PC-9 (cell line): ENCODE measurements around the gene LBHD2.

Experiments used
- EZH2 ChIP-seq: fragments of 200-600 bp; sonication (generic); IDR thresholded peaks from 2 replicates; pipeline ENCODE4 v1.8.0; 2017; ENCODE audit warnings: antibody characterized with exemption, low read depth
- TF ChIP-seq, protein P1 (sequence below): fragments of 200-600 bp; sonication (generic); conservative IDR thresholded peaks from 2 replicates; pipeline ENCODE4 v1.6.1; 2017; ENCODE audit warnings: mixed run types, antibody characterized with exemption, mild to moderate bottlenecking, moderate library complexity

DNA sequence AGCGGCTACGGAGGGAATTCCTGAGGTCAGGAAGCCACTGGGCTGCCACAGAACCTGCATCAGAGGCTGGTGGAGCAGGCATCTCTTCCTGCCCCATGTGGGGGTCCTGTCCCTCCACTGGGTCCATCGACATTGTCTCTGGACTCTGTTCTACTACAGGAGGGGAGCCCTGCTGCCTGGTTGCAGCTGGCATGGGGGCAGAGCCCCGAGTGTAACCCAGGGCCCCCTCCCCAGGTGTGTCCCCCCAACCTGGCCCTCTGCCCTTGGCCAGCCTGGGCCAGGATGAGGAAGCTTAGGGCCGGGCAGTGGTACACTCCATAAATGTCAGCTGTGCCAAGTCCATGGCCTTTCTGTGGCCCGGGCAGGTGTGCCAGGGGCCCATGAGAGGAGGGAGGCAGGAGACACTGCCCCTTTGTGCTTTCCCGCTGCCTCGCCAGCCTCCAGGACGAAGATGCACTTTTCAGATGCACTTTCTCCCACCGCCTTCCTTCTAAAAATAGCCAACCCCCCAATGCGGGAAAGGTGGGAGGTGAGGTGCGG lies 6.5 kb downstream of the LBHD2 start:
- TF ChIP-seq EZH2, result no peak
- TF ChIP-seq, protein P1, sequence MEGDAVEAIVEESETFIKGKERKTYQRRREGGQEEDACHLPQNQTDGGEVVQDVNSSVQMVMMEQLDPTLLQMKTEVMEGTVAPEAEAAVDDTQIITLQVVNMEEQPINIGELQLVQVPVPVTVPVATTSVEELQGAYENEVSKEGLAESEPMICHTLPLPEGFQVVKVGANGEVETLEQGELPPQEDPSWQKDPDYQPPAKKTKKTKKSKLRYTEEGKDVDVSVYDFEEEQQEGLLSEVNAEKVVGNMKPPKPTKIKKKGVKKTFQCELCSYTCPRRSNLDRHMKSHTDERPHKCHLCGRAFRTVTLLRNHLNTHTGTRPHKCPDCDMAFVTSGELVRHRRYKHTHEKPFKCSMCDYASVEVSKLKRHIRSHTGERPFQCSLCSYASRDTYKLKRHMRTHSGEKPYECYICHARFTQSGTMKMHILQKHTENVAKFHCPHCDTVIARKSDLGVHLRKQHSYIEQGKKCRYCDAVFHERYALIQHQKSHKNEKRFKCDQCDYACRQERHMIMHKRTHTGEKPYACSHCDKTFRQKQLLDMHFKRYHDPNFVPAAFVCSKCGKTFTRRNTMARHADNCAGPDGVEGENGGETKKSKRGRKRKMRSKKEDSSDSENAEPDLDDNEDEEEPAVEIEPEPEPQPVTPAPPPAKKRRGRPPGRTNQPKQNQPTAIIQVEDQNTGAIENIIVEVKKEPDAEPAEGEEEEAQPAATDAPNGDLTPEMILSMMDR, result no peak
